ENCODE data around the gene OR2M7.

GRCh38 chr1:248348475-248348874, 24.1 kb upstream of the OR2M7 start, which contains the start of gene OR14C36:
- TF ChIP-seq CREB1 (IDR thresholded peaks at IDR 0.05; ENCODE audit: low read depth) (no peak), MAX (IDR thresholded peaks at IDR 0.05) (no peak), EGR1 (IDR thresholded peaks at IDR 0.05) (no peak), YY1 (IDR thresholded peaks at IDR 0.05; ENCODE audit: low read depth) (no peak)
